ENCODE data around the gene BANF1.

- no peak for TF ChIP-seq POLR2A (IDR thresholded peaks at IDR 0.05)
- no peak for TF ChIP-seq CTCF (IDR thresholded peaks at IDR 0.05)
Measured at GRCh38 chr11:66008095-66008467, 5.8 kb downstream of the BANF1 start.
